HS-27A (cell line): ENCODE results near the gene STKLD1.

Experiments used
- DNase-seq: peaks from one replicate; pipeline ENCODE4 v3.0.0-alpha.2; 2012; ENCODE audit warnings: low read depth, missing footprints

Gene STKLD1

GRCh38 chr9:133417541-133418461 lies 41.6 kb downstream of the STKLD1 start, which contains the start of gene REXO4:
Gene REXO4, minus strand, starts transcription at chr9:133418010. Its CDS starts 166 bp downstream, at chr9:133417844.
- DNase-seq = peak; percentile 42

GRCh38 chr9:133419005-133419404 lies 42.8 kb downstream of the STKLD1 start:
- DNase-seq = no peak

- DNase-seq = no peak
Observed at GRCh38 chr9:133420392-133420827, 44.2 kb downstream of the STKLD1 start.

- DNase-seq = no peak
Observed at GRCh38 chr9:133421615-133422542, 45.7 kb downstream of the STKLD1 start, which contains the start of gene ADAMTS13. Gene ADAMTS13, plus strand, starts transcription at chr9:133422367. Its CDS starts 77 bp downstream, at chr9:133422444.

- no peak for DNase-seq
Observed at GRCh38 chr9:133423216-133423615, 47.0 kb downstream of the STKLD1 start.

GRCh38 chr9:133424187-133424586 lies 48.0 kb downstream of the STKLD1 start:
- DNase-seq = no peak

GRCh38 chr9:133425049-133425632 lies 49.0 kb downstream of the STKLD1 start:
- no peak for DNase-seq

- DNase-seq = no peak
Observed at GRCh38 chr9:133426011-133426410, 49.8 kb downstream of the STKLD1 start.

GRCh38 chr9:133427658-133428348 lies 51.6 kb downstream of the STKLD1 start:
- DNase-seq = no peak

GRCh38 chr9:133428617-133429101 lies 52.5 kb downstream of the STKLD1 start:
- no peak for DNase-seq

GRCh38 chr9:133429214-133429613 lies 53.0 kb downstream of the STKLD1 start:
- no peak for DNase-seq

- no peak for DNase-seq
Observed at GRCh38 chr9:133429641-133430161, 53.5 kb downstream of the STKLD1 start.

GRCh38 chr9:133430244-133430643 lies 54.1 kb downstream of the STKLD1 start:
- no peak for DNase-seq

- DNase-seq = no peak
Observed at GRCh38 chr9:133433351-133433843, 57.2 kb downstream of the STKLD1 start.

GRCh38 chr9:133436681-133437080 lies 60.5 kb downstream of the STKLD1 start:
- DNase-seq = no peak

- DNase-seq = no peak
Observed at GRCh38 chr9:133437753-133438531, 61.8 kb downstream of the STKLD1 start.

- no peak for DNase-seq
Observed at GRCh38 chr9:133439337-133439736, 63.2 kb downstream of the STKLD1 start.

- DNase-seq = no peak
Observed at GRCh38 chr9:133440874-133441273, 64.7 kb downstream of the STKLD1 start.

GRCh38 chr9:133441571-133441970 lies 65.4 kb downstream of the STKLD1 start:
- no peak for DNase-seq

GRCh38 chr9:133443248-133443647 lies 67.1 kb downstream of the STKLD1 start:
- no peak for DNase-seq
